A549 (cell line): ENCODE data around the gene ALG6. TPM values are rescaled to one million over a fixed set of nuclear protein-coding genes. Genes with fewer than 3 reads are reported as not detected.

ENCODE experiments used
- ATAC-seq, 2 experiments: fragments of 200-7000 bp in 1 of 2; fragments of >200 bp in 1 of 2; cut with Nextera tagmentation in 1 of 2; cut with Tn5 transposase in 1 of 2; 3 replicates each; pipeline versions ENCODE4 v1.8.0 to v1.9.1; 2018 to 2020; ENCODE audit warnings: mild to moderate bottlenecking in 1 of 2, moderate library complexity in 1 of 2
- CTCF ChIA-PET: fragments of 300-600 bp; sonication (Branson Sonifier 250); formaldehyde crosslinking; extraction: SDS; loops from one replicate; lab custom pipeline; 2021; ENCODE audit warnings: antibody characterized with exemption, inconsistent platforms; lab: Yijun Ruan, JAX
- POLR2A ChIA-PET: fragments of 350-600 bp; formaldehyde crosslinking; extraction: SDS; loops from one replicate; lab custom pipeline; 2021; ENCODE audit warnings: antibody characterized with exemption, inconsistent platforms; lab: Yijun Ruan, JAX
- DNase-seq, 2 experiments: peaks; one replicate each; pipeline versions ENCODE4 v3.0.0 to v3.0.0-alpha.2; 2011 to 2016; ENCODE audit warnings: low read depth in 1 of 2, low spot score in 1 of 2
- FAIRE-seq: peaks from 2 replicates; lab custom pipeline; 2011; peaks lifted over from hg19 to GRCh38; lab: Jason Lieb, UNC
- H3K27ac ChIP-seq, 2 experiments: fragments of >200 bp; sonication (Bioruptor Twin); formaldehyde crosslinking; 3 replicates each; pipeline ENCODE4 v1.5.1; 2016 to 2017
- H3K4me1 ChIP-seq: fragments of >200 bp; sonication (Bioruptor Twin); formaldehyde crosslinking; 3 replicates; pipeline ENCODE4 v1.6.1; 2016
- H3K4me2 ChIP-seq: fragments of >200 bp; sonication (Bioruptor Twin); formaldehyde crosslinking; 3 replicates; pipeline ENCODE4 v1.6.1; 2016
- H3K4me3 ChIP-seq: fragments of >200 bp; sonication (Bioruptor Twin); formaldehyde crosslinking; 3 replicates; pipeline ENCODE4 v1.5.1; 2016
- H3K9me3 ChIP-seq: fragments of >200 bp; sonication (Bioruptor Twin); formaldehyde crosslinking; 3 replicates; pipeline ENCODE4 v1.6.1; 2016
- BHLHE40 ChIP-seq: IDR thresholded peaks from 2 replicates; pipeline ENCODE4 v1.6.1; 2012; ENCODE audit warnings: low read depth, low read length, inconsistent platforms
- CEBPB ChIP-seq, 2 experiments: fragments of >200 bp in 1 of 2; sonication (Bioruptor Twin) in 1 of 2; formaldehyde crosslinking in 1 of 2; IDR thresholded peaks; 2 replicates each; pipeline ENCODE4 v1.6.1; 2012 to 2016
- EHF ChIP-seq: fragments of 250-450 bp; sonication (Bioruptor Pico); IDR thresholded peaks from 2 replicates; pipeline ENCODE4 v1.5.0; 2020; ENCODE audit warnings: mild to moderate bottlenecking
- EHMT2 ChIP-seq: fragments of 200-600 bp; sonication (generic); IDR thresholded peaks from 2 replicates; pipeline ENCODE4 v1.6.1; 2016; ENCODE audit warnings: antibody characterized with exemption, low read depth, mild to moderate bottlenecking, moderate library complexity
- EP300 ChIP-seq, 2 experiments: fragments of >200 bp; sonication (Bioruptor Twin); formaldehyde crosslinking; IDR thresholded peaks; 2 replicates in 1 of 2; 3 replicates in 1 of 2; pipeline ENCODE4 v1.6.1; 2016 to 2017
- FOXS1 ChIP-seq: fragments of 250-450 bp; sonication (Bioruptor Pico); IDR thresholded peaks from 2 replicates; pipeline ENCODE4 v1.5.0; 2020; ENCODE audit warnings: mild to moderate bottlenecking, moderate library complexity
- HOXB13 ChIP-seq: fragments of 250-450 bp; sonication (Bioruptor Pico); IDR thresholded peaks from 2 replicates; pipeline ENCODE4 v1.5.0; 2020; ENCODE audit warnings: low read depth, mild to moderate bottlenecking, moderate library complexity
- KDM1A ChIP-seq: fragments of 200-600 bp; sonication (generic); IDR thresholded peaks from 2 replicates; pipeline ENCODE4 v1.6.1; 2016; ENCODE audit warnings: low read depth, mild to moderate bottlenecking
- KDM5A ChIP-seq: fragments of 200-600 bp; sonication (generic); IDR thresholded peaks from 2 replicates; pipeline ENCODE4 v1.6.1; 2016; ENCODE audit warnings: antibody characterized with exemption, mild to moderate bottlenecking
- MAFK ChIP-seq: fragments of 450-650 bp; IDR thresholded peaks from 2 replicates; pipeline ENCODE4 v1.6.1; 2014; ENCODE audit not compliant: partially characterized antibody
- NFE2L2 ChIP-seq: fragments of 150-350 bp; conservative IDR thresholded peaks from 2 replicates; pipeline ENCODE4 v1.6.1; 2014; ENCODE audit warnings: low read length
- TFCP2L1 ChIP-seq: fragments of 250-450 bp; sonication (Bioruptor Pico); IDR thresholded peaks from 2 replicates; pipeline ENCODE4 v1.5.0; 2021; ENCODE audit warnings: mild to moderate bottlenecking
- ZC3H11A ChIP-seq: fragments of 450-650 bp; IDR thresholded peaks from 2 replicates; pipeline ENCODE4 v1.6.1; 2014; ENCODE audit warnings: antibody characterized with exemption, mild to moderate bottlenecking
- WGBS: methylation state at CpG from one replicate; pipeline ENCODE4 v1.1.6; 2017; ENCODE audit errors: missing lambda C conversion rate; 5-methylcytosine and 5-hydroxymethylcytosine counted together
- polyA plus RNA-seq, 4 experiments: library from polyadenylated mRNA; depleted of rRNA in 3 of 4; stranded (reverse); fragments of >200 nt; fragmentation: RNase III in 1 of 4; extraction: RNeasy Plus Mini Kit Qiagen cat#74134 plus additional on column Dnase treatment in 1 of 4; gene quantifications; 2 replicates in 3 of 4; 3 replicates in 1 of 4; pipeline ENCODE4 v1.2.3, GENCODE V29; 2011 to 2017
- TF ChIP-seq, protein P1 (sequence below): fragments of 200-600 bp; sonication (generic); IDR thresholded peaks from 2 replicates; pipeline ENCODE4 v1.6.1; 2016; ENCODE audit warnings: antibody characterized with exemption, mild to moderate bottlenecking, moderate library complexity
- TF ChIP-seq, protein P2 (sequence below): fragments of >200 bp; sonication (Bioruptor Twin); formaldehyde crosslinking; IDR thresholded peaks from 2 replicates; pipeline ENCODE4 v1.6.1; 2016
- TF ChIP-seq, protein P3 (sequence below): fragments of >200 bp; sonication (Bioruptor Twin); formaldehyde crosslinking; IDR thresholded peaks from 3 replicates; pipeline ENCODE4 v1.5.1; 2016

The ALG6 gene
- polyA plus RNA-seq, 2 of the 4 experiments (the other 2 are of a cell fraction): 8.3 to 19.6 TPM

DNA sequence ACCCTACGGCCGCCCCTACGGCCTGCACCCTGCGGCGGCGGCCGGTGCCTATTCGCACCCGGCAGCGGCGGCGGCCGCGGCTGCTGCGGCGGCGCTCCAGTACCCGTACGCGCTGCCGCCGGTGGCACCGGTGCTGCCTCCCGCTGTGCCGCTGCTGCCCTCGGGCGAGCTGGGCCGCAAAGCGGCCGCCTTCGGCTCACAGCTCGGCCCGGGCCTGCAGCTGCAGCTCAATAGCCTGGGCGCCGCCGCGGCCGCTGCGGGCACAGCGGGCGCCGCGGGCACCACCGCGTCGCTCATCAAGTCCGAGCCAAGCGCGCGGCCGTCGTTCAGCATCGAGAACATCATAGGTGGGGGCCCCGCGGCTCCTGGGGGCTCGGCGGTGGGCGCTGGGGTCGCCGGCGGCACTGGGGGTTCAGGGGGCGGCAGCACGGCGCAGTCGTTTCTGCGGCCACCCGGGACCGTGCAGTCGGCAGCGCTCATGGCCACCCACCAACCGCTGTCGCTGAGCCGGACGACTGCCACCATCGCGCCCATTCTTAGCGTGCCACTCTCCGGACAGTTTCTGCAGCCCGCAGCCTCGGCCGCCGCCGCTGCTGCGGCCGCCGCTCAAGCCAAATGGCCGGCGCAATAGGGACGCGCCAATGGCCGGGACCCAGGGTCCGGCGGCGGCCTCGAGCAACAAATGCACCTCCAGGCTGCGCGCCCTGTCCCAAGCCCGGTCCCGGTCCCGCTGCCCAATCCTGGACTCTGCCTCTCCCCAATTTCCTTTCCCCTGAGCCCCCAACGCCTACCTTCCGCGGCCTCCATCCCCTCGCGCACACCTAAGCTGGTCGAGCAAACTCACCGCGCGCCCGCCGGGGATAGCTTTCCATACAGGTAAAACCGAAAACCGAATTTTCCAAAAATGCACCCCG is 43.3 kb upstream of the ALG6 start:
- no peak for TF ChIP-seq KDM1A
- TF ChIP-seq, protein P1, sequence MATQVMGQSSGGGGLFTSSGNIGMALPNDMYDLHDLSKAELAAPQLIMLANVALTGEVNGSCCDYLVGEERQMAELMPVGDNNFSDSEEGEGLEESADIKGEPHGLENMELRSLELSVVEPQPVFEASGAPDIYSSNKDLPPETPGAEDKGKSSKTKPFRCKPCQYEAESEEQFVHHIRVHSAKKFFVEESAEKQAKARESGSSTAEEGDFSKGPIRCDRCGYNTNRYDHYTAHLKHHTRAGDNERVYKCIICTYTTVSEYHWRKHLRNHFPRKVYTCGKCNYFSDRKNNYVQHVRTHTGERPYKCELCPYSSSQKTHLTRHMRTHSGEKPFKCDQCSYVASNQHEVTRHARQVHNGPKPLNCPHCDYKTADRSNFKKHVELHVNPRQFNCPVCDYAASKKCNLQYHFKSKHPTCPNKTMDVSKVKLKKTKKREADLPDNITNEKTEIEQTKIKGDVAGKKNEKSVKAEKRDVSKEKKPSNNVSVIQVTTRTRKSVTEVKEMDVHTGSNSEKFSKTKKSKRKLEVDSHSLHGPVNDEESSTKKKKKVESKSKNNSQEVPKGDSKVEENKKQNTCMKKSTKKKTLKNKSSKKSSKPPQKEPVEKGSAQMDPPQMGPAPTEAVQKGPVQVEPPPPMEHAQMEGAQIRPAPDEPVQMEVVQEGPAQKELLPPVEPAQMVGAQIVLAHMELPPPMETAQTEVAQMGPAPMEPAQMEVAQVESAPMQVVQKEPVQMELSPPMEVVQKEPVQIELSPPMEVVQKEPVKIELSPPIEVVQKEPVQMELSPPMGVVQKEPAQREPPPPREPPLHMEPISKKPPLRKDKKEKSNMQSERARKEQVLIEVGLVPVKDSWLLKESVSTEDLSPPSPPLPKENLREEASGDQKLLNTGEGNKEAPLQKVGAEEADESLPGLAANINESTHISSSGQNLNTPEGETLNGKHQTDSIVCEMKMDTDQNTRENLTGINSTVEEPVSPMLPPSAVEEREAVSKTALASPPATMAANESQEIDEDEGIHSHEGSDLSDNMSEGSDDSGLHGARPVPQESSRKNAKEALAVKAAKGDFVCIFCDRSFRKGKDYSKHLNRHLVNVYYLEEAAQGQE: no peak
- TF ChIP-seq, protein P2, sequence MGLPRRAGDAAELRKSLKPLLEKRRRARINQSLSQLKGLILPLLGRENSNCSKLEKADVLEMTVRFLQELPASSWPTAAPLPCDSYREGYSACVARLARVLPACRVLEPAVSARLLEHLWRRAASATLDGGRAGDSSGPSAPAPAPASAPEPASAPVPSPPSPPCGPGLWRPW: no peak
- no peak for TF ChIP-seq EP300 (IDR thresholded peaks at IDR 0.05)
- TF ChIP-seq KDM5A: no peak
- no peak for TF ChIP-seq EHMT2
- no peak for TF ChIP-seq MAFK
- TF ChIP-seq NFE2L2: no peak
- no peak for TF ChIP-seq EHF (CRISPR knock-in tag)
- TF ChIP-seq, all 56 proteins: peak for 0
- WGBS: 95% methylated on average over 36 of the region's 114 CpGs
- peak overlapping the region; percentile 81 to 96 for H3K27ac ChIP-seq
- FAIRE-seq: no peak
- ChIA-PET CTCF (interaction anchor here (1.0 to 1.7 kb wide), 6 partner anchors 9 to 473 kb away, joined by 3 to 5 read pairs (median 4); no protein-coding TSS in a partner anchor), POLR2A (interaction anchor here (0.6 kb wide), 1 partner anchor 481 kb away, joined by 3 read pairs; no protein-coding TSS in a partner anchor)
- H3K4me3 ChIP-seq: peak overlapping the region; percentile 90
- no peaks in the 10 kb centered on the region for H3K4me1 ChIP-seq
- peak in 1 of 2 experiments; percentile 5 for DNase-seq
- ATAC-seq: peak in 1 of 2 experiments; percentile 36; a peak in 3 of 6 replicates
- H3K9me3 ChIP-seq: no peaks in the 10 kb centered on the region
- peak overlapping the region; percentile 97 for H3K4me2 ChIP-seq

GRCh38 chr1:63324779-63325119 is 42.7 kb upstream of the ALG6 start:
- POLR2A ChIA-PET: no interaction called here
- Histone ChIP-seq H3K4me2 (no peak overlapping the region), H3K4me3 (no peak overlapping the region), H3K4me1 (no peaks in the 10 kb centered on the region), H3K27ac (no peak overlapping the region), H3K9me3 (no peaks in the 10 kb centered on the region)
- CTCF ChIA-PET: interaction anchor here (1.4 to 1.7 kb wide), 2 partner anchors 11 to 117 kb away, joined by 4 to 5 read pairs; no protein-coding TSS in a partner anchor
- WGBS: 80% methylated on average over 7 of the region's 7 CpGs
- TF ChIP-seq FOXS1 (CRISPR knock-in tag) (no peak), BHLHE40 (no peak), TFCP2L1 (CRISPR knock-in tag) (no peak), EP300 (IDR thresholded peaks at IDR 0.05) (no peak), ZC3H11A (no peak), HOXB13 (CRISPR knock-in tag) (no peak), CEBPB (IDR thresholded peaks at IDR 0.05) (no peak)
- TF ChIP-seq, protein P3, sequence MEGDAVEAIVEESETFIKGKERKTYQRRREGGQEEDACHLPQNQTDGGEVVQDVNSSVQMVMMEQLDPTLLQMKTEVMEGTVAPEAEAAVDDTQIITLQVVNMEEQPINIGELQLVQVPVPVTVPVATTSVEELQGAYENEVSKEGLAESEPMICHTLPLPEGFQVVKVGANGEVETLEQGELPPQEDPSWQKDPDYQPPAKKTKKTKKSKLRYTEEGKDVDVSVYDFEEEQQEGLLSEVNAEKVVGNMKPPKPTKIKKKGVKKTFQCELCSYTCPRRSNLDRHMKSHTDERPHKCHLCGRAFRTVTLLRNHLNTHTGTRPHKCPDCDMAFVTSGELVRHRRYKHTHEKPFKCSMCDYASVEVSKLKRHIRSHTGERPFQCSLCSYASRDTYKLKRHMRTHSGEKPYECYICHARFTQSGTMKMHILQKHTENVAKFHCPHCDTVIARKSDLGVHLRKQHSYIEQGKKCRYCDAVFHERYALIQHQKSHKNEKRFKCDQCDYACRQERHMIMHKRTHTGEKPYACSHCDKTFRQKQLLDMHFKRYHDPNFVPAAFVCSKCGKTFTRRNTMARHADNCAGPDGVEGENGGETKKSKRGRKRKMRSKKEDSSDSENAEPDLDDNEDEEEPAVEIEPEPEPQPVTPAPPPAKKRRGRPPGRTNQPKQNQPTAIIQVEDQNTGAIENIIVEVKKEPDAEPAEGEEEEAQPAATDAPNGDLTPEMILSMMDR: no peak
- FAIRE-seq (no peak), DNase-seq (no peak), ATAC-seq (no peak)
